ENCODE measurements around the gene TRIM32. TPM values are rescaled to one million over a fixed set of nuclear protein-coding genes. Genes with fewer than 3 reads are reported as not detected.

TRIM32 gene
- polyA plus RNA-seq, 3 donors = 0.40 to 1.4 (median 1.3) TPM

DNA sequence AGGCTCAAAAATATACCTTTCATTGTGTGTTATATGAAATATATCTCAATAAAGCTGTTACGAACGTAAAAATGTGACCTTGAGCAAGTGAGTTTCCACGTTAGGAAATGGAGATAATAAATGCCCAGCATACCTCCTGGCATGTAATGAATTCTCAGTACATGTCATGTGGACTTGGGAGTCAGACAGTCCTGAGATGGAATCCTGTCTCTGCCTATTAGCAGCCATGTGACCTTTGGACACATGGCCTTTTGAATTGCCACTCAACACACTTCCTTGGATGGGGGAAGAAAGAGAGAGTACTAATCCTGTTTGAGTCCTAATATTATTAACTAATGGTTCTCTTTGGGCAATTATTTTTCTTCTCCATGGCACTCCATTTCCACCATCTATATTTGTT, 25.7 kb downstream of the TRIM32 start:
- no peak for DNase-seq
- H4K20me1 ChIP-seq (ENCODE audit: insufficient read depth, low read length) = no peaks in the 10 kb centered on the region
- H3K27me3 ChIP-seq (ENCODE audit: control insufficient read depth in 2 of 2, insufficient read depth in 2 of 2, low read length in 2 of 2) = no peaks in the 10 kb centered on the region
- H3K36me3 ChIP-seq (replicated peaks in 1 of 2; ENCODE audit: control insufficient read depth in 1 of 2, insufficient read depth in 2 of 2, low read length in 2 of 2) = no peaks in the 10 kb centered on the region
- H3K9ac ChIP-seq (ENCODE audit: insufficient read depth, low read length, poor library complexity, severe bottlenecking) = no peak overlapping the region
- H3K4me3 Mint-ChIP-seq = no peak overlapping the region
- H3K79me2 ChIP-seq (ENCODE audit: insufficient read depth, low read length) = no peaks in the 10 kb centered on the region
- no peak overlapping the region for H3K27ac Mint-ChIP-seq
- H3K27me3 Mint-ChIP-seq (ENCODE audit: low read depth in 3 of 3) = peaks cover 0 to under 1% (median 0%) of the 10 kb centered on the region in 3 donors
- H3K4me1 ChIP-seq (ENCODE audit: control insufficient read depth in 1 of 2, insufficient read depth in 2 of 2, low read length in 2 of 2) = no peaks in the 10 kb centered on the region
- H3K4me1 Mint-ChIP-seq = no peaks in the 10 kb centered on the region
- H3K36me3 Mint-ChIP-seq = no peaks in the 10 kb centered on the region
- no peaks in the 10 kb centered on the region for H3K9me3 ChIP-seq (replicated peaks in 1 of 2; ENCODE audit: control insufficient read depth in 1 of 2, insufficient read depth in 1 of 2, low read length in 2 of 2)
- no peak overlapping the region for H3K27ac ChIP-seq (ENCODE audit: low read depth in 1 of 2, low read length in 2 of 2)
- TF ChIP-seq, protein P1, sequence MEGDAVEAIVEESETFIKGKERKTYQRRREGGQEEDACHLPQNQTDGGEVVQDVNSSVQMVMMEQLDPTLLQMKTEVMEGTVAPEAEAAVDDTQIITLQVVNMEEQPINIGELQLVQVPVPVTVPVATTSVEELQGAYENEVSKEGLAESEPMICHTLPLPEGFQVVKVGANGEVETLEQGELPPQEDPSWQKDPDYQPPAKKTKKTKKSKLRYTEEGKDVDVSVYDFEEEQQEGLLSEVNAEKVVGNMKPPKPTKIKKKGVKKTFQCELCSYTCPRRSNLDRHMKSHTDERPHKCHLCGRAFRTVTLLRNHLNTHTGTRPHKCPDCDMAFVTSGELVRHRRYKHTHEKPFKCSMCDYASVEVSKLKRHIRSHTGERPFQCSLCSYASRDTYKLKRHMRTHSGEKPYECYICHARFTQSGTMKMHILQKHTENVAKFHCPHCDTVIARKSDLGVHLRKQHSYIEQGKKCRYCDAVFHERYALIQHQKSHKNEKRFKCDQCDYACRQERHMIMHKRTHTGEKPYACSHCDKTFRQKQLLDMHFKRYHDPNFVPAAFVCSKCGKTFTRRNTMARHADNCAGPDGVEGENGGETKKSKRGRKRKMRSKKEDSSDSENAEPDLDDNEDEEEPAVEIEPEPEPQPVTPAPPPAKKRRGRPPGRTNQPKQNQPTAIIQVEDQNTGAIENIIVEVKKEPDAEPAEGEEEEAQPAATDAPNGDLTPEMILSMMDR (IDR thresholded peaks at IDR 0.05) = no peak
- H3K9me3 Mint-ChIP-seq = no peaks in the 10 kb centered on the region
- H2AFZ ChIP-seq (ENCODE audit: insufficient read depth, low read depth, low read length, poor library complexity, severe bottlenecking) = no peak overlapping the region
- H3K4me2 ChIP-seq (replicated peaks; ENCODE audit: extremely low read depth, low read length, poor library complexity, severe bottlenecking) = no peak overlapping the region
- no peak overlapping the region for H3K4me3 ChIP-seq (replicated peaks in 1 of 3; ENCODE audit: low read depth in 2 of 3, low read length in 3 of 3)
- intact Hi-C loops (cut with micrococcal nuclease) = no loop called here
- no CpG with 5 or more reads among the region's 3 CpGs for WGBS (ENCODE audit: insufficient coverage)

DNA sequence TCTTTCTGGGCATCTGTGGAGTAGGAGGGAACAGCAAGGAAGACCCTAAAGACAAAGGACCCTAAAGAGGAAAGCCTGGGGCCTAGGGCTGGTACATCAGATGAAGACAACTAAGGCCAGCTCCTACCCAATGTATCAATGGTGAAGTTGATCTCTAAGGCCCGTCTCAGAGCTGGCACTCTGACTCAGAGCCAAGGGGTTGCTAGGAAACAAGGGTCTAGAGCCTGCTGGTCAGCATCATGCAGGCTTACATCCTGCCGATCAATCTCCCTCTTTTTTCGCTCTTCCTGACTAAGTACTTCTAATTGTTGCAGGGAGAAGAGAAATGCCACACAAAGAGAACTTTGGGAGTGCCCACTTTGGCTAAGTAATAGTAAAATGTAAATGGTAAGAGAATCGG, 26.2 kb downstream of the TRIM32 start:
- H3K4me2 ChIP-seq (replicated peaks; ENCODE audit: extremely low read depth, low read length, poor library complexity, severe bottlenecking) = no peak overlapping the region
- Mint-ChIP-seq H3K4me1 (no peaks in the 10 kb centered on the region), H3K36me3 (no peaks in the 10 kb centered on the region)

More for the DNA sequence above, 26.2 kb downstream of the TRIM32 start:
- no peaks in the 10 kb centered on the region for H3K79me2 ChIP-seq (ENCODE audit: insufficient read depth, low read length)
- TF ChIP-seq, protein P1 (IDR thresholded peaks at IDR 0.05) = no peak
- H3K9me3 ChIP-seq (replicated peaks in 1 of 2; ENCODE audit: control insufficient read depth in 1 of 2, insufficient read depth in 1 of 2, low read length in 2 of 2) = no peaks in the 10 kb centered on the region
- no peak overlapping the region for H3K9ac ChIP-seq (ENCODE audit: insufficient read depth, low read length, poor library complexity, severe bottlenecking)
- peaks cover 0 to 3% (median 0%) of the 10 kb centered on the region in 3 donors for H3K27me3 Mint-ChIP-seq (ENCODE audit: low read depth in 3 of 3)
- no peak for DNase-seq
- intact Hi-C loops (cut with micrococcal nuclease) = no loop called here
- H3K4me3 Mint-ChIP-seq = no peak overlapping the region
- H3K36me3 ChIP-seq (replicated peaks in 1 of 2; ENCODE audit: control insufficient read depth in 1 of 2, insufficient read depth in 2 of 2, low read length in 2 of 2) = no peaks in the 10 kb centered on the region
- H3K27ac ChIP-seq (ENCODE audit: low read depth in 1 of 2, low read length in 2 of 2) = no peak overlapping the region
- H2AFZ ChIP-seq (ENCODE audit: insufficient read depth, low read depth, low read length, poor library complexity, severe bottlenecking) = no peak overlapping the region
- no peaks in the 10 kb centered on the region for H4K20me1 ChIP-seq (ENCODE audit: insufficient read depth, low read length)
- no peaks in the 10 kb centered on the region for H3K9me3 Mint-ChIP-seq
- H3K4me1 ChIP-seq (ENCODE audit: control insufficient read depth in 1 of 2, insufficient read depth in 2 of 2, low read length in 2 of 2) = no peaks in the 10 kb centered on the region
- no peak overlapping the region for H3K4me3 ChIP-seq (replicated peaks in 1 of 3; ENCODE audit: low read depth in 2 of 3, low read length in 3 of 3)
- 89% methylated on average over 3 of the region's 4 CpGs for WGBS (ENCODE audit: insufficient coverage)
- no peaks in the 10 kb centered on the region for H3K27me3 ChIP-seq (ENCODE audit: control insufficient read depth in 2 of 2, insufficient read depth in 2 of 2, low read length in 2 of 2)
- H3K27ac Mint-ChIP-seq = no peak overlapping the region

Data from CD14-positive monocyte (primary cell).